ENCODE measurements around the gene SBF2. TPM values are rescaled to one million over a fixed set of nuclear protein-coding genes. Genes with fewer than 3 reads are reported as not detected.

Gene SBF2
- total and polyA plus RNA-seq, 11 donors: 10.4 to 33.9 (median 20.9) TPM

- TF ChIP-seq POLR2A (IDR thresholded peaks at IDR 0.05): no peak
- no peak for TF ChIP-seq CTCF (IDR thresholded peaks at IDR 0.05)
- H3K4me3 ChIP-seq: no peak overlapping the region
- H3K27me3 ChIP-seq: no peaks in the 10 kb centered on the region
- ATAC-seq (no peak), DNase-seq (no peak)
- no peaks in the 10 kb centered on the region for H3K36me3 ChIP-seq
- no peak overlapping the region for H3K27ac ChIP-seq
- intact Hi-C loops (cut with DNase I): no loop called here
- 73 to 81% (median 79%) methylated on average over 1 of the region's 1 CpG for WGBS, 4 donors
- no peaks in the 10 kb centered on the region for H3K9me3 ChIP-seq
- H3K4me1 ChIP-seq: peaks cover 0 to 17% (median 1%) of the 10 kb centered on the region in 12 donors
Measured at GRCh38 chr11:10274726-10275125, 19.3 kb downstream of the SBF2 start.

- Histone ChIP-seq H3K9me3 (no peaks in the 10 kb centered on the region), H3K4me3 (no peak overlapping the region), H3K36me3 (no peaks in the 10 kb centered on the region), H3K27me3 (no peaks in the 10 kb centered on the region), H3K4me1 (peaks cover 0 to 17% (median 1%) of the 10 kb centered on the region in 12 donors), H3K27ac (no peak overlapping the region)
- intact Hi-C loops (cut with DNase I): no loop called here
- DNase-seq: no peak
- TF ChIP-seq POLR2A (IDR thresholded peaks at IDR 0.05) (no peak), CTCF (IDR thresholded peaks at IDR 0.05) (no peak)
- no peak for ATAC-seq
Measured at GRCh38 chr11:10273738-10274137, 20.3 kb downstream of the SBF2 start.

- DNase-seq (no peak), ATAC-seq (no peak)
- intact Hi-C loops (cut with DNase I): no loop called here
- TF ChIP-seq CTCF (IDR thresholded peaks at IDR 0.05) (no peak), POLR2A (IDR thresholded peaks at IDR 0.05) (no peak)
- no peaks in the 10 kb centered on the region for H3K36me3 ChIP-seq
- no peaks in the 10 kb centered on the region for H3K9me3 ChIP-seq
- H3K27me3 ChIP-seq: no peaks in the 10 kb centered on the region
- 95 to 97% (median 96%) methylated on average over 3 to 11 of the region's 11 CpGs for WGBS, 4 donors
- peaks cover 0 to 25% (median 1%) of the 10 kb centered on the region in 12 donors for H3K4me1 ChIP-seq
- no peak overlapping the region for H3K27ac ChIP-seq
- H3K4me3 ChIP-seq: no peak overlapping the region
Measured at GRCh38 chr11:10272132-10272531, 21.9 kb downstream of the SBF2 start.

- DNase-seq (no peak), ATAC-seq (no peak)
- peaks cover 0 to 17% (median 0%) of the 10 kb centered on the region in 12 donors for H3K4me1 ChIP-seq
- peaks cover 0 to 4% (median 0%) of the 10 kb centered on the region in 12 donors for H3K9me3 ChIP-seq
- intact Hi-C loops (cut with DNase I): no loop called here
- WGBS, 4 donors: 57 to 86% (median 78%) methylated on average over 5 of the region's 5 CpGs
- no peak overlapping the region for H3K4me3 ChIP-seq
- H3K27ac ChIP-seq: no peak overlapping the region
- TF ChIP-seq CTCF (IDR thresholded peaks at IDR 0.05): no peak
- TF ChIP-seq POLR2A (IDR thresholded peaks at IDR 0.05): no peak
- H3K27me3 ChIP-seq: no peaks in the 10 kb centered on the region
- H3K36me3 ChIP-seq: no peaks in the 10 kb centered on the region
Measured at GRCh38 chr11:10268746-10269488, 25.1 kb downstream of the SBF2 start.
